Fibroblast of skin of right biceps (primary cell): ENCODE measurements around the gene PRDX5.

ENCODE experiments used
- DNase-seq: peaks from one replicate; pipeline ENCODE4 v3.0.0-alpha.2; 2013

The PRDX5 gene

DNA sequence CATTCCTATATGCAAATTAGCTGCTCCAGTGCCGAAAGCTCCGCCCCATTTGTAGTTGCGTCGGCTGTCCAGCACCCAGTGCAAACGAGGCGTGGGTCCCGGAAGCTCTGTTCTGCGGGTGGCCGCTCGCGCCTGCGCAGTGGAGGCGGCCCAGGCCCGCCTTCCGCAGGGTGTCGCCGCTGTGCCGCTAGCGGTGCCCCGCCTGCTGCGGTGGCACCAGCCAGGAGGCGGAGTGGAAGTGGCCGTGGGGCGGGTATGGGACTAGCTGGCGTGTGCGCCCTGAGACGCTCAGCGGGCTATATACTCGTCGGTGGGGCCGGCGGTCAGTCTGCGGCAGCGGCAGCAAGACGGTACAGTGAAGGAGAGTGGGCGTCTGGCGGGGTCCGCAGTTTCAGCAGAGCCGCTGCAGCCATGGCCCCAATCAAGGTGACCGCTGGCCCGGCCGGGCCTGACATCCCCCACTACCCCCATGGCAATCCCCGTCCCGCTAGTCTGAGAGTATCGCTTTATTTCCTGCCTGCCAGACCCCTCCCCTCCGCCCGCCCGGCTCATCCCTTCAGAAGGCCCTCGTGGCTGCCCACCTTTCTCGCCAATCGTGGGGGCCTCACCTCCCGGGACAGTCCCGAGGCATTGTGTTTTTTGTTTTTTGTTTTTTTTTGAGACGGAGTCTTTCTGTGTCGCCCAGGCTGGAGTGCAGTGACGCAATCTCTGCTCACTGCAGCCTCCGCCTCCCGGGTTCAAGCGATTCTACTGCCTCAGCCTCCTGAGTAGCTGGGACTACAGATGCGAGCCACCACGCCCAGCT lies at the start of gene PRDX5:
Gene PRDX5, plus strand, starts transcription at position 161 of the 805 bp plus-strand sequence. Its CDS starts 95 bp downstream, at position 256.
- peak; percentile 96 for DNase-seq

GRCh38 chr11:64268893-64269539 lies 48.9 kb upstream of the PRDX5 start:
- DNase-seq, result peak; percentile 42

GRCh38 chr11:64269540-64270220 lies 48.2 kb upstream of the PRDX5 start:
- peak; percentile 100 for DNase-seq

DNA sequence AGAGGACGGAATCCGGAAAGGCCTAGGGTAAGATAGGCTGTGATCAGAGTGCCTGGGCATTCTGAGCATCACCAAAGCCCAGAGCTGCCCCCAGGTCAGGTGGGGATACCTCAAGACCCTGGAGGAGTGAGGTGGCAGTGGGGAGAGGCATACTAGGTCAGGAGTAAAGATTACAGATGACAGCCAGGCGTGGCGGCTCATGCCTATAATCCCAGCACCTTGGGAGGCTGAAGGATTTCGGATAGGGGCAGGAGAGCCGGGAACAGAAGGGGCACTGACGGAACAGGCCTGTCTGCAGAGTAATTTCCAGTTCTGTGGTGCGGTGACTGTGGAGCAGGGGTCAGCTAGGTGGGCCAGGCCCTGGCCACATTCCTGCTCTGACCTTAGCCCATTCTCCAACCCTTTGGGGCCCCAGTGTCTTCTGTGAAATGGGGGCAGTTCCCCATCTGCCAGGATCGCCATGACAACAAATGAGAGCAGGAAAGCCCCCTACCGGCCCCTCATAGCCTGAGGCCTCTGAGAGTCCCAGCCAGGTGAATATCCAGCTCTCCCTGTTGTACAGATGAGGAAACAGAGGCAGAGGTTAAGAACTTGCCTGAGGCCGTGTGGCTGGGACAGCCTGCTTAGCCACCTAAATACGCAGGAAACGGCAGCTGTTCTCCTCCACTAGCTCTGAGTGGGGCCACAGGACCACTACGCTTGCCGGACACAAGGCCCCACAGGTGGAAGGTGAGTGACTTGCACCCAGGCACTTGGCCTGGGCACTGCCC lies 42.7 kb upstream of the PRDX5 start:
- DNase-seq, result no peak

- no peak for DNase-seq
Measured at GRCh38 chr11:64275841-64276240, 42.1 kb upstream of the PRDX5 start.

GRCh38 chr11:64276653-64277431 lies 41.1 kb upstream of the PRDX5 start:
- DNase-seq, result no peak

DNA sequence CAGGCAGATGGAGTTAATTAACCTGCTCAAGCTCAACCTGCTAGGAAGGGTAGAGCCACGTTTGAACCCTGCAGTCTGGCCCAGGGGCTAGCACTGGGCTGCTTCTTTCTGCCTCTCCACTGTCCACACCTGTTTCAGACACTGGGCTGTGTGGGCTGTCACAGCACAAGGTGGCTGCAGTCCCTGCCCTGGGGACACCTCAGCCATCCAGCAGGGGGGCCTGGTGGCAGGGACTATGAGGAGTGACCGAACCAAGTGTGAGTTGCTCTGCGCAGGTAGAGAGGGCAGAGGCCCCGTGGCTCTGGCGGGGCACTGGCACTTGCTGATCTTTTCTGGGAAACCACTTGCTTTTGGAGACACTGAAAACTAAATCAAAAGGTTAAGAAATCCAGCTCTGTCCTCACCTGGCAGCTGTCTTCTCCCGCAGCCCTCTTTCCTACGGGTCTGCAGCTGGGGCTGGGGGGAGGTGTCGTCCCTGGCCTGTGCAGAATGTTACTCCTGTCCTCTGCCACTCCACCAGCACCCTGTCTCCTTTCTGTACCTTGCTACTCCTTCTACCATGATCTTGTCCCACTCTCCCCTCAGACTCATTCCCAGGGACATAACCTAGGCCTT lies 39.2 kb upstream of the PRDX5 start:
- no peak for DNase-seq

- no peak for DNase-seq
Measured at GRCh38 chr11:64281957-64282770, 35.8 kb upstream of the PRDX5 start.

GRCh38 chr11:64283092-64283491 lies 34.8 kb upstream of the PRDX5 start:
- no peak for DNase-seq

GRCh38 chr11:64284048-64284961 lies 33.6 kb upstream of the PRDX5 start, which contains the start of gene BAD:
BAD (minus strand) TSS chr11:64284665; CDS start chr11:64284368, 297 bp downstream.
- peak; percentile 91 for DNase-seq

- DNase-seq, result peak; percentile 74
Measured at GRCh38 chr11:64284962-64285884, 32.7 kb upstream of the PRDX5 start, which contains the start of gene GPR137. GPR137 (plus strand) TSS chr11:64285848; CDS start chr11:64286525, 677 bp downstream.

DNA sequence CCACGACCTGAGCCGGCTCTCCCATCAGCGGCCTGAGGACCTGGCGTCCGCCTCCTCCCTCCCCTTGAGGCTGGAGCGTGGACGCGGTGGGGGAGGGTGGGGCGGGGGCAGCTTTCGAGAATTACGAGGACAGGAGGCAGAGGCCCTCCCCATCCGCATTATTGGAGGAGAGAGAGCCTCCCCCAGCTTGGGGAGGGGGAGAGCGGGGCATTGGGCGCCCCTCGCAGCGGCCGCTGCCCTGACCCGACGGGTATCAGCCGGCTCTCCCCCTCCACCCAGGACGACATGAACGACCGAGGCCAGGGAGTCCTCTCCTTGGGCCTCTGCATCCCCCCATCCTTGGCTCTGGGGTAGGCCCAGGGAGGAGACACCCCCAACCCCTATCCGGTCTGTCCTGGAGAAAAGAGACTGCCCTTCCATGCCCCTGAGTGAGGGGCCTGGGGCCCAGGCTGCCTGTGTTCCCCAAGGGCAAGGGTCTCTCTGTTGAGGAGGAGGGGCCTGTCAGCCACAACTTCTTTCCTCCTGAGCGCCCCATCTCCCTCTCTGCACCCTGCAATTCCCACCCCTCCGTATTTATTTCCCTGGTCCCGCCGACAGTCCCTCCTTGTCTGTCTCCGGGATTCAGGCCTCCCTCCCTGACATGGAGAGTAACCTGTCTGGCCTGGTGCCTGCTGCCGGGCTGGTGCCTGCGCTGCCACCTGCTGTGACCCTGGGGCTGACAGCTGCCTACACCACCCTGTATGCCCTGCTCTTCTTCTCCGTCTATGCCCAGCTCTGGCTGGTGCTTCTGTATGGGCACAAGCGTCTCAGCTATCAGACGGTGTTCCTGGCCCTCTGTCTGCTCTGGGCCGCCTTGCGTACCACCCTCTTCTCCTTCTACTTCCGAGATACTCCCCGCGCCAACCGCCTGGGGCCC lies 31.8 kb upstream of the PRDX5 start:
- no peak for DNase-seq

- DNase-seq, result no peak
Measured at GRCh38 chr11:64286801-64287159, 31.1 kb upstream of the PRDX5 start.

DNA sequence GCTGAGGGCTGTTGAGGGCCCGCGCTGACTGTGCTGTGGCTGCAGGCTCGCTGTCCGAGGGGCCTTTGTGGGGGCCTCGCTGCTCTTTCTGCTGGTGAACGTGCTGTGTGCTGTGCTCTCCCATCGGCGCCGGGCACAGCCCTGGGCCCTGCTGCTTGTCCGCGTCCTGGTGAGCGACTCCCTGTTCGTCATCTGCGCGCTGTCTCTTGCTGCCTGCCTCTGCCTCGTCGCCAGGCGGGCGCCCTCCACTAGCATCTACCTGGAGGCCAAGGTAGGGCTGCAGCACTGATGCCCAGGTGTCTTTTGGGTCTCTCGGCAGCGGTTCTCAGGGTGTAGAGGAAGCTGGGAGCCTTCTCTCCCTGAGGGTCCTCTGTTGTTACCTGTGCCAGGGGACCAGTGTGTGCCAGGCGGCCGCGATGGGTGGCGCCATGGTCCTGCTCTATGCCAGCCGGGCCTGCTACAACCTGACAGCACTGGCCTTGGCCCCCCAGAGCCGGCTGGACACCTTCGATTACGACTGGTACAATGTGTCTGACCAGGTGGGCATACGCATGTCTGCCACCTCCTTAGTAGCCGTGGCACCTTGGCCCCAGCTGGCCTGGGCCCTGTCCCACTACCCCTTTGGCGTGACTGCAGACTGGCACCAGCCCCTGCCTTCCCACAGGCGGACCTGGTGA lies 30.1 kb upstream of the PRDX5 start:
- no peak for DNase-seq

- no peak for DNase-seq
Measured at GRCh38 chr11:64288353-64288750, 29.6 kb upstream of the PRDX5 start.

DNA sequence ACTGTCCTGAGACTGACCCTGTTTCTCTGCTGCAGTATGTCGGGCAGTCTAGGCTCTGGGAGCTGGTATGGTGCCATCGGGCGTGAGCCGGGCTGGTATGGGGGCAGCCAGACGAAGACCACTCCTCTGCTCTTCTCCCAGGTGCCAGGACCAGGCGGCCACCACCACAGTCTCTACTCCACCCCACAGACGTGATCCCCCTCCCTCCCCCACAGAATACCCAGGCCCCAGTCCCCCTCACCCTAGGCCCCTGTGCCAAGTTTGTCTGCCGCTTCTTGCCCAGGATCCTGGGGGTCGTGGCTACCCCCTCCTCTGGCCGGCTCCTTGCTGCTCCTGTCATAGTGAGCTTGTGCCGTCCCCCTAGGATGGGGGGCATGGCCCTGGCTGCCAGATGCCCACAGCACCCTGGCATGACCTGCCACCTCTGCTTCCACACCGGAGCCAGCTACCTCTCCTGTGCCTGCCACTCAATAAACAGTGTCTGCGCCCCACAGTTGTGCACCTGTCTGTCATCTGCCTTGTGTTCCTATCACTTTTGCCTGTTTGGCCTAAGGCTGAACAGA lies 28.8 kb upstream of the PRDX5 start:
- DNase-seq, result no peak
